NCI-H345 (cell line): ENCODE measurements around the gene CACNA1C.
A peak's percentile ranks its signal among the peaks of the same experiment; 100 is the strongest.
"Not testable (repeated sequence)": the region's sequence is repeated elsewhere in the genome, so short reads cannot be mapped to it uniquely, and the experiment has no call there.

Source experiments
- DNase-seq: peaks from one replicate; lab custom pipeline; 2025; lab: John Stamatoyannopoulos, UW

Gene CACNA1C

GRCh38 chr12:2487278-2487677 is 434.5 kb downstream of the CACNA1C start:
- no peak for DNase-seq

GRCh38 chr12:2488131-2488530 is 435.3 kb downstream of the CACNA1C start:
- no peak for DNase-seq

GRCh38 chr12:2488596-2488995 is 435.8 kb downstream of the CACNA1C start:
- DNase-seq: no peak

GRCh38 chr12:2489275-2489674 is 436.5 kb downstream of the CACNA1C start:
- DNase-seq: no peak

- DNase-seq: no peak
Measured at GRCh38 chr12:2490831-2491230, 438.0 kb downstream of the CACNA1C start.

- not testable (repeated sequence) for DNase-seq
Measured at GRCh38 chr12:2491349-2491748, 438.6 kb downstream of the CACNA1C start.

- DNase-seq: no peak
Measured at GRCh38 chr12:2492236-2492635, 439.4 kb downstream of the CACNA1C start.

- no peak for DNase-seq
Measured at GRCh38 chr12:2493086-2493485, 440.3 kb downstream of the CACNA1C start.

- DNase-seq: no peak
Measured at GRCh38 chr12:2494486-2495192, 441.9 kb downstream of the CACNA1C start.

- no peak for DNase-seq
Measured at GRCh38 chr12:2495417-2496112, 442.8 kb downstream of the CACNA1C start.

- peak; percentile 54 for DNase-seq
Measured at GRCh38 chr12:2498964-2499500, 446.2 kb downstream of the CACNA1C start.

- no peak for DNase-seq
Measured at GRCh38 chr12:2501464-2502191, 448.8 kb downstream of the CACNA1C start.

GRCh38 chr12:2503036-2503435 is 450.2 kb downstream of the CACNA1C start:
- no peak for DNase-seq

GRCh38 chr12:2503762-2504161 is 451.0 kb downstream of the CACNA1C start:
- DNase-seq: no peak

GRCh38 chr12:2504577-2504976 is 451.8 kb downstream of the CACNA1C start:
- DNase-seq: no peak

GRCh38 chr12:2507814-2508213 is 455.0 kb downstream of the CACNA1C start:
- no peak for DNase-seq

- DNase-seq: no peak
Measured at GRCh38 chr12:2509137-2509536, 456.4 kb downstream of the CACNA1C start.

- DNase-seq: no peak
Measured at GRCh38 chr12:2510045-2510444, 457.3 kb downstream of the CACNA1C start.

GRCh38 chr12:2513141-2514037 is 460.6 kb downstream of the CACNA1C start:
- DNase-seq: no peak

- DNase-seq: no peak
Measured at GRCh38 chr12:2514038-2514340, 461.2 kb downstream of the CACNA1C start.

GRCh38 chr12:2520722-2521246 is 468.0 kb downstream of the CACNA1C start:
- DNase-seq: no peak

- no peak for DNase-seq
Measured at GRCh38 chr12:2523317-2523716, 470.5 kb downstream of the CACNA1C start.
